ENCODE results near the gene FRMD6. TPM values are rescaled to one million over a fixed set of nuclear protein-coding genes. Genes with fewer than 3 reads are reported as not detected.

Gene FRMD6
- total RNA-seq = 52.0 TPM

- DNase-seq (ENCODE audit: low spot score) (peak; percentile 94), ATAC-seq (peak; percentile 92)
- intact Hi-C loops (cut with DNase I) = no loop called here
Measured at GRCh38 chr14:51651388-51652167, at the start of gene FRMD6. Gene FRMD6 (plus strand): TSS chr14:51651910. CDS start chr14:51689837, 37,927 bp downstream.

- ATAC-seq = no peak
- DNase-seq (ENCODE audit: low spot score) = no peak
- intact Hi-C loops (cut with DNase I) = no loop called here
Measured at GRCh38 chr14:51602310-51602709, 49.4 kb upstream of the FRMD6 start.

GRCh38 chr14:51603495-51603894, 48.2 kb upstream of the FRMD6 start:
- DNase-seq (ENCODE audit: low spot score) = no peak
- peak; percentile 60 for ATAC-seq
- intact Hi-C loops (cut with DNase I) = no loop called here

DNA sequence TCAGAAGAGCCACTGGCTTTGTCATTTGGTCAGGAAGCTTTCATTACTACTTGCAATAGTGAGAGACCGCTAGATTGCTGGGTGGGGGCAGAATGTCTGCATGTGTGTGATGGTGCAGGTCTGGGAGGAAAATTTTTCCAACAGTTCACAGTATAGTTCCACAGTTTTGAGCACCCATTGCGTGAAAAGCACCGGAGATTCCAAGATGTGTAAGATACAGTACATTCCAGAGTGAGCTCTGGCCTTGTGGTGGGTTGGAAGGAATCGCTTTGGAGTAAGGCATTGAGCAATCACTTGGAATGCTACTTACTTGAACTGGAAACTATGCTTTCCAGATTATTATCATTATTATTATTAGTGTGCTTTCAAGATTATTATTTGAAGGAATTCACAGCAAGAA, 47.6 kb upstream of the FRMD6 start:
- DNase-seq (ENCODE audit: low spot score) (no peak), ATAC-seq (peak; percentile 83)
- intact Hi-C loops (cut with DNase I) = no loop called here

- DNase-seq (ENCODE audit: low spot score) (no peak), ATAC-seq (no peak)
- intact Hi-C loops (cut with DNase I) = no loop called here
Measured at GRCh38 chr14:51605575-51605974, 46.1 kb upstream of the FRMD6 start.

DNA sequence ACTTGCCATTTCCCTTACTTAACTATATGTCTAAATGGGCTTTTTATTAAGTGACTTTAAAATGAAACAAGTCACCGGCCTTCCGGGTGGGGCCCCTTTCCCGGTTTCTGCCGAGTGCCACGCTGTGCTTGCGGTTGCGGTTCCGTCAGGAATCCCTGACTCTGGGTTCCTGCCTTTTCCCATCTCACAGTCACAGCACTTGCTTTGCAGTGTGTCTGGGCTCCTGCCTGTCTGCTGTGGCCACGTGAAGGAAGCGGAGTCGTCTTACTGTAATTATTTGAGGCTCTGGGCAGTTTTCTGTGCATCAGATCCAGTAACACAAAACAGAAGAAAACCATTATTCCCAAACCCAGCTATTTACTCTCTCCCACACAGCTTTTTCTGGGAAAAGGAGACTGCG, 44.0 kb upstream of the FRMD6 start:
- intact Hi-C loops (cut with DNase I) = no loop called here
- DNase-seq (ENCODE audit: low spot score) (peak; percentile 60), ATAC-seq (peak; percentile 58)

- DNase-seq (ENCODE audit: low spot score) = no peak
- intact Hi-C loops (cut with DNase I) = no loop called here
- peak; percentile 24 for ATAC-seq
Measured at GRCh38 chr14:51609251-51609954, 42.3 kb upstream of the FRMD6 start.

GRCh38 chr14:51609955-51610283, 41.8 kb upstream of the FRMD6 start:
- ATAC-seq (no peak), DNase-seq (ENCODE audit: low spot score) (no peak)
- intact Hi-C loops (cut with DNase I) = no loop called here

DNA sequence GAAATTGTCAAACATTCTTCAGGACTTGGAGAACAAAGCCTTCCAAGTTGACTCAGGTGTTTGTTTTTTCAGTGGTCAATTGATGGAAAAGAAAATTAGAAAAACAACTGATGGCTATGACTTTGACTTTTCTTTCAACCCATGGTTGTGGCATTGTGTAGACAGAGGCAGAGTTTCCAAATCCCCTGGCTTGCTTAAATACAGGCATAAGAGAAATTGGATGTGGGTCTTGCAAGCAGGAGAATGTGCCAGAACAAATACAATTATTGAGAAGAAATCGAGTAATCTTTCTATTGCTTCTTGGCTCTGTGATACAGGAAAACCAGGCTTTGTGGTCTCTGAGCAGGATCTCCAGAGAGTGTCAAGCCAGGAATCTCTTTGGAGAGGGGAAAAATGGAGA, 40.9 kb upstream of the FRMD6 start:
- intact Hi-C loops (cut with DNase I) = no loop called here
- no peak for DNase-seq (ENCODE audit: low spot score)
- peak; percentile 48 for ATAC-seq

- ATAC-seq = no peak
- intact Hi-C loops (cut with DNase I) = no loop called here
- DNase-seq (ENCODE audit: low spot score) = no peak
Measured at GRCh38 chr14:51612449-51612848, 39.3 kb upstream of the FRMD6 start.

DNA sequence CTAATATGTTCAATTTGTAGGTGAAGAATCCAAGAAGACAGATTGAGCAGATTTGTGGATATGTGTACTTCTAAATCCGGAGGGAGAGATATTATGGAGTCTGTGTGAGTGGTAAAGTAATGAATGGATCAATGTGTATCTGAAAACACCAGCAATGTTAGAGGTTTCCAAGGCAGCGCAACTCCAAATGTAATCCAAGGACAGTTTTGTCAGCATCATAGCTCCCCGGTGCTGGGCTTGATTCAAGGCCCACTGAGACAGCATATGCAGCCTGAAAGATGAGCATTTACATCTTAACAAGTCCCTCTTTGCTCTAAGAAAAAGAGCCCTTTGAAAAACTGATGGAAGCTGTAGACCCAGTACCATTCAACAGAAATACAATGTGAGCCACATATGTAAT, 38.3 kb upstream of the FRMD6 start:
- ATAC-seq (no peak), DNase-seq (ENCODE audit: low spot score) (no peak)
- intact Hi-C loops (cut with DNase I) = no loop called here

DNA sequence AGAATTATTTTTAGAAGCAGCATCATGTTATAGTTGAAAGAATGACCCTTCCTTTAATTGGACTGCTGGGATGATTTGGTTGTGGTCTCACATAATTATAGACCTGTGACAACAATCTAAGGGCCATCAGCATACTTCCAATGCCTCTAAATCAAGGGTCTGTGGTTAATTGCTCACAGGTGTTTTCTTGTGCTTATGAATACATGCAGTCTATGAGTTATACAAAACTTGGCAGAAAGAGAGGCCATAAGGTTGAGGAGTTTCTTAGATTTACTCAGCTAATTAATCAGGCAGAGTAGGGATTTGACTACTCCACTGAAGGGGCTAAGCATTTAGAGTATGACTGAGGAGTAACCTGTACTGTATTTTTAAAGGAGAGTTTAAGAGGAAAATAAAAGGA, 37.0 kb upstream of the FRMD6 start:
- ATAC-seq (no peak), DNase-seq (ENCODE audit: low spot score) (no peak)
- intact Hi-C loops (cut with DNase I) = no loop called here

DNA sequence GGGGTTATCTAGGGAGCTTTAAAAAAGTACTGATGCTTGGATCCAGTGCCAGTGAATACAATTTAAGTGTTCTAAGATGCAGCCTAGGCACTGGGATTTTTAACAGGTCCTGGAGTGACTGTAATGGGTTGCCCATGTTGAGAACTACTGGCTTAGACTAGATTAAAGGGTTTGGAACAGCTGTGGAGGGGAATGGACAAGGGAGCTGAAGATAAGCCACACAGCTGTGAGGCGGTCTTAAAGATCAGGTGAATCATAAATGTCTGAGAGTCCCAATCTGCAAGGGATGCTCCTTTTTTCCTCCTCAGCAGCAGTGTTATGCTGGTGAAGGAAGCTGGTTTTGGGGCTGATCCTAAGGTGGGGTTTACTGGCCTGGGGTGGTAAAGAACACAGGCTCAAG, 35.5 kb upstream of the FRMD6 start:
- intact Hi-C loops (cut with DNase I) = no loop called here
- ATAC-seq = no peak
- DNase-seq (ENCODE audit: low spot score) = no peak

- DNase-seq (ENCODE audit: low spot score) (no peak), ATAC-seq (peak; percentile 48)
- intact Hi-C loops (cut with DNase I) = no loop called here
Measured at GRCh38 chr14:51616724-51617409, 34.8 kb upstream of the FRMD6 start.

GRCh38 chr14:51619561-51619960, 32.1 kb upstream of the FRMD6 start:
- ATAC-seq = no peak
- intact Hi-C loops (cut with DNase I) = no loop called here
- DNase-seq (ENCODE audit: low spot score) = no peak

GRCh38 chr14:51620056-51620455, 31.7 kb upstream of the FRMD6 start:
- ATAC-seq (no peak), DNase-seq (ENCODE audit: low spot score) (no peak)
- intact Hi-C loops (cut with DNase I) = no loop called here

DNA sequence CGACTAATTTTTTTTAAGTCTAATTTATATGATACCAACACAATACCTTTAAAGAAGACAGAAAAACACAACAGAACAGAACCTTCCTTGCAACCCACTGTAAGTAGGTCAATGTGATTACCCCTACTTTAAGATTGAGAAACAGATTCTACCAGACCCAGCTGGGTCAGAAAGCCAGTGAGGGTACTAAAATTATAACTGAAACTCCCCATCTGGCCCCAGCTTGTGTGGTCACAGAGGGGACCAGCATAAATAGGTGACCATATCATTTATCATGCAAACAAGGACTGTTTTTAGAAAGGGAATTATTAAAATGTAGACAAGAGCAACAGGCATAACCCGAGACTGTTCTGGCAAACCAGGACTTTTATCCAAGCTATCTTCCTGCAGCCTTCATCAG, 30.1 kb upstream of the FRMD6 start:
- ATAC-seq = no peak
- DNase-seq (ENCODE audit: low spot score) = no peak
- intact Hi-C loops (cut with DNase I) = no loop called here

GRCh38 chr14:51622376-51622775, 29.3 kb upstream of the FRMD6 start:
- no peak for DNase-seq (ENCODE audit: low spot score)
- intact Hi-C loops (cut with DNase I) = no loop called here
- no peak for ATAC-seq

DNA sequence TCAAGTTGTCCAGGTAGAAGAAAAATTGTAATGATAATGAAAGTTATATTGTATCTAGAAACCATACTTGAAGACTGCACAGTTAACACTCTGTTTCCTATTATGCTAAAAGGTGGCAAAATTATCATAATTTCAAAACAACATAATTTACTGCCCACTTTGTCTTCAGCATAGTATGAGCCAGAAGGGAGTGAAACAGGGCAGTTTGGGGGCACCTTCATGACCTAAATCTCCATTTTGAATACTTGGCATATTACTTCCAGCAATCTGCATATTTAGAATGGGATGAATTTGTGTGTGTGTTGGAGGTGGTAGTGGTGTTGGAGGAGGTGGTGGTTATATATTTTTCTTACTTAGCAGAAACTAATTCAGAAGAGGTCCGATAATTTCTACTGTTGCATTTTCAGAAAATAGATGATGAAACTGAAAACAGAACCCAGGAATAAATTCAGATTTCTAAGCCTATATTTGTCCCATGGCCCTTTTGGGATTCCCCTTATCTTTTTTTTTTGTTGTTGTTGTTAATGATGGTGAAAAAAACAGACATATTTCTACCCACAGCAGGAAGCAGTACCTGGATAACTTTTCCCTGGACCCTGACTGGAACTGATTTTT, 26.6 kb upstream of the FRMD6 start:
- intact Hi-C loops (cut with DNase I) = no loop called here
- ATAC-seq = no peak
- no peak for DNase-seq (ENCODE audit: low spot score)

GRCh38 chr14:51626185-51626584, 25.5 kb upstream of the FRMD6 start:
- intact Hi-C loops (cut with DNase I) = no loop called here
- ATAC-seq = no peak
- DNase-seq (ENCODE audit: low spot score) = no peak
